GM13976 (cell line): ENCODE results near the gene KIF6.

ENCODE experiments used
- DNase-seq: peaks from one replicate; pipeline ENCODE4 v3.0.0; 2012; ENCODE audit warnings: low spot score
- CTCF ChIP-seq: IDR thresholded peaks from 2 replicates; pipeline ENCODE4 v1.5.1; 2012; ENCODE audit warnings: borderline replicate concordance, mild to moderate bottlenecking; ENCODE audit not compliant: insufficient read depth; ENCODE audit errors: extremely low read depth, missing control alignments, control extremely low read depth
- in situ Hi-C: fragments of 300-500 bp; cut with MboI; formaldehyde crosslinking; loops from one replicate; pipeline ENCODE4 v1.12.0; 2022; ENCODE audit warnings: low sequenced_read_pairs, mixed read lengths, inconsistent platforms; ENCODE audit not compliant: unreplicated experiment

The KIF6 gene

GRCh38 chr6:39625209-39625608 is 100.0 kb downstream of the KIF6 start:
- in situ Hi-C loops: no loop called here
- TF ChIP-seq CTCF: no peak
- no peak for DNase-seq

GRCh38 chr6:39623750-39624149 is 101.5 kb downstream of the KIF6 start:
- TF ChIP-seq CTCF: no peak
- in situ Hi-C loops: no loop called here
- DNase-seq: no peak

GRCh38 chr6:39617520-39617919 is 107.7 kb downstream of the KIF6 start:
- TF ChIP-seq CTCF: no peak
- in situ Hi-C loops: no loop called here
- no peak for DNase-seq

- DNase-seq: no peak
- in situ Hi-C loops: no loop called here
- TF ChIP-seq CTCF: no peak
Measured at GRCh38 chr6:39617026-39617425, 108.2 kb downstream of the KIF6 start.

GRCh38 chr6:39615622-39616021 is 109.6 kb downstream of the KIF6 start:
- no peak for DNase-seq
- in situ Hi-C loops: no loop called here
- no peak for TF ChIP-seq CTCF

GRCh38 chr6:39614393-39614950 is 110.7 kb downstream of the KIF6 start:
- in situ Hi-C loops: no loop called here
- no peak for TF ChIP-seq CTCF
- no peak for DNase-seq

GRCh38 chr6:39610221-39610620 is 115.0 kb downstream of the KIF6 start:
- no peak for TF ChIP-seq CTCF
- DNase-seq: no peak
- in situ Hi-C loops: no loop called here
